ENCODE results near the gene SLC45A3.
A peak's percentile ranks its signal among the peaks of the same experiment; 100 is the strongest.
"Not testable (repeated sequence)": the region's sequence is repeated elsewhere in the genome, so short reads cannot be mapped to it uniquely, and the experiment has no call there.

Gene SLC45A3, protein sequence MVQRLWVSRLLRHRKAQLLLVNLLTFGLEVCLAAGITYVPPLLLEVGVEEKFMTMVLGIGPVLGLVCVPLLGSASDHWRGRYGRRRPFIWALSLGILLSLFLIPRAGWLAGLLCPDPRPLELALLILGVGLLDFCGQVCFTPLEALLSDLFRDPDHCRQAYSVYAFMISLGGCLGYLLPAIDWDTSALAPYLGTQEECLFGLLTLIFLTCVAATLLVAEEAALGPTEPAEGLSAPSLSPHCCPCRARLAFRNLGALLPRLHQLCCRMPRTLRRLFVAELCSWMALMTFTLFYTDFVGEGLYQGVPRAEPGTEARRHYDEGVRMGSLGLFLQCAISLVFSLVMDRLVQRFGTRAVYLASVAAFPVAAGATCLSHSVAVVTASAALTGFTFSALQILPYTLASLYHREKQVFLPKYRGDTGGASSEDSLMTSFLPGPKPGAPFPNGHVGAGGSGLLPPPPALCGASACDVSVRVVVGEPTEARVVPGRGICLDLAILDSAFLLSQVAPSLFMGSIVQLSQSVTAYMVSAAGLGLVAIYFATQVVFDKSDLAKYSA

DNA sequence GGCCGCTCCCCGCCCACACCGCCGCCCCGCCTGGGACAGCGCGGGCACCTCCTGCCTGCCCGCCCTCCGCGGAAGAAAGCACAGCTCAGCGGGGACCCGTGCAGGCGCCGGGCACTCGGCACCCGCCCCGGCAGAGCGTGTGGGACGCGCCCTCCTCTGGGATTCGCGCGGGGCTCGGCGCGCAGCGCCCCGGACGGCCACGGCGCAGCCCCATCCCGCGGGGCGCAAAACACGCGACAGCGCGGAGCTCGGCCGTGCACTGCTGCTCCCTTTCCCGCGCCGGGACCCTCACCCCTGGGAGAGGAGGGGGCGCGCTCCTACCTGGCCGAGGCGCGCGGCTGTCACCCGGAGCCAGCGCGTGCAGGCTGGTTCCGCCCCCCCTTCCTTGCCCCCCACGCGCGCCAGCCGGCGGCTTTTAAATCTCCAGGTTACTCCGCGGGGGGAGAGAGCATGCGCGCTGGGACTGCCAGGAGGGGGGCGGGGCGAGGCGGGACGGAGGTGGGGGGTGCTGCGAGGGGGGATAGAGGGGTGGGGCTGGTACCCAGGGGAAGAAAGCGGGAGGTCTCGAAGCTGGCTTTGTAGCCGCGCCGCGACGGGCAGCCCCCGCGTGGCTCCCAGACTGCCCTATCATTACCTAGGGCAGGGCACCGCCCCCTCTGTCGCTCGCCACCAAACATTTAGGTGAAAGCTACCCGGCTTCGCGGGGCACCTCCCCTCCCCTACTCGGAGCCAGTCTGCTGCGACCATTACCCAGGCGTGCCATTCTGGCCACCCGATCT is at the start of gene SLC45A3:
Gene SLC45A3, minus strand, starts transcription at position 437 of the 779 bp plus-strand sequence. CDS start 15,853 bp downstream, outside the sequence.
- peak in 1 of 3 experiments; percentile 38 for DNase-seq (ENCODE audit: low read depth in 3 of 3)

GRCh38 chr1:205726619-205727125 is 46.4 kb upstream of the SLC45A3 start:
- DNase-seq (ENCODE audit: low read depth in 3 of 3): no peak

GRCh38 chr1:205725514-205725913 is 45.2 kb upstream of the SLC45A3 start:
- no peak for DNase-seq (ENCODE audit: low read depth in 3 of 3)

GRCh38 chr1:205720740-205721139 is 40.4 kb upstream of the SLC45A3 start:
- not testable (repeated sequence) for DNase-seq (ENCODE audit: low read depth in 3 of 3)

GRCh38 chr1:205719762-205720161 is 39.5 kb upstream of the SLC45A3 start:
- no peak for DNase-seq (ENCODE audit: low read depth in 3 of 3)

- no peak for DNase-seq (ENCODE audit: low read depth in 3 of 3)
Measured at GRCh38 chr1:205719015-205719414, 38.7 kb upstream of the SLC45A3 start.

GRCh38 chr1:205716371-205717132 is 36.2 kb upstream of the SLC45A3 start:
- no peak for DNase-seq (ENCODE audit: low read depth in 3 of 3)

DNA sequence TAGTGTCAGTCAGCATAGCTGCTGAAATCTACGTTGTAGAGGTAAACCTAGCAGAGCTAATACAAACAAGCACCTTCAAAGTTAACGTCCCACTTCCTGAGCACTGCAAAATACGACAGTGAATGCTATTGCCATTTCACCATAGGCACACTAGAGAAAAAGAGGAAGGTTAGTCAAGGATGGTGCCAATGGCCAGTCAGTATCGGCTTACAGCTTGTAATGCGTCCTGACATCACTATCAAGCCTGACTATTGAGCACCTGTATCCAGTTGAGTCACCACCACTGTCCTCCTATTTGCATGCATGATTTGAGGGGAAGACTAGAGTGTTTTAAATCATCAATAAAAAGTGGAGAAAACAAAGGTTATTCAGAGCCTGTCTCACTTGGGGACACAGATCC is 35.3 kb upstream of the SLC45A3 start:
- no peak for DNase-seq (ENCODE audit: low read depth in 3 of 3)

DNA sequence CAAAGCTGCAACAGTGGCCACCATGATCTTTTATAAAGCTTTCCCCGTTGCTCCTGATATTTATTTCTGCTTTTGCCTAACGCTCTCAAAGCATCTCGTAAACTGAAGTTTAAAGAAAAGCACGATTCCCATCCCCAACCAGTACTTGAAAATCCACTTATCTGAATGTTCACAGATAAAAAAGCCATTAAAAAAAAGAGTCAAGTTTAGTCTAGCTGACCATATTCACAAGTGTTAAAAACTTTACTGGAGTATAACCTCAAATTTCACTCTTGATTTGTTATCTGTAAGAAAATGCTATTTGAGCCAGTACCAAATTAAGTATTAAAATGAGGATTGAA is 34.6 kb upstream of the SLC45A3 start:
- DNase-seq (ENCODE audit: low read depth in 3 of 3): no peak

DNA sequence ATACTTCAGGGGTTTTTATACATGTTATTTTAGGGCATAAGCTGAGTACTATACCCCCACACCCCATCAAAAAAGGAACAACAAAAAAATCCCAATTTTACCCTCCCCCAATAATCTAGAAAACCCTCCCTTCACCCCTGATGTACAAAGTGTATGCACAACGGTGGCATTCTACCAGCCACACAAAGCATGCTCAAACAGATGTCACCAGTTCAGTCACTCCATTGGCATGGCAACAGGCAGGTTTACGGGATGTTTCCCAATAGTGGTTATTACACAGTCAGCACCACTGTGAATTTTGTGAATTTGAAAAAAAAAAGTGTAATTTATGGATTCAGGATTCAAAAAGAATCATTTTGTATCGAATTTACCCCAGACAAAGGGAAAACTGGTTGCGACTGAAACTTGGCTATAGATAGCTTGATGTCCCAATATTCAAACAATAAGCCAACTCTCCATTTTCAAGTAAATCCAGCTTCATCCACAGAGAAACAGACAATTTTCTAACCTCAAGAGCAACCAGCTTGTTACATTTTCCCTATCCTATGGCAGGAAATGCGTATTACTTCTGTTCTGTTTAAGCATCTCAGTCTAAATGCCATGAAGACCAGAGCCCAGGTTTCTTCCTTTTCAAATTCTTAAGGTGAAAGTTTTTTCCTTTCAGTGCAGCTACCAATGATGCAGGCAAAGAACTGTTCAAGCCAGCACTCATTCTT is 34.0 kb upstream of the SLC45A3 start:
- no peak for DNase-seq (ENCODE audit: low read depth in 3 of 3)

GRCh38 chr1:205711105-205712048 is 31.1 kb upstream of the SLC45A3 start:
- DNase-seq (ENCODE audit: low read depth in 3 of 3): peak; percentile 25 to 73 (median 45)

DNA sequence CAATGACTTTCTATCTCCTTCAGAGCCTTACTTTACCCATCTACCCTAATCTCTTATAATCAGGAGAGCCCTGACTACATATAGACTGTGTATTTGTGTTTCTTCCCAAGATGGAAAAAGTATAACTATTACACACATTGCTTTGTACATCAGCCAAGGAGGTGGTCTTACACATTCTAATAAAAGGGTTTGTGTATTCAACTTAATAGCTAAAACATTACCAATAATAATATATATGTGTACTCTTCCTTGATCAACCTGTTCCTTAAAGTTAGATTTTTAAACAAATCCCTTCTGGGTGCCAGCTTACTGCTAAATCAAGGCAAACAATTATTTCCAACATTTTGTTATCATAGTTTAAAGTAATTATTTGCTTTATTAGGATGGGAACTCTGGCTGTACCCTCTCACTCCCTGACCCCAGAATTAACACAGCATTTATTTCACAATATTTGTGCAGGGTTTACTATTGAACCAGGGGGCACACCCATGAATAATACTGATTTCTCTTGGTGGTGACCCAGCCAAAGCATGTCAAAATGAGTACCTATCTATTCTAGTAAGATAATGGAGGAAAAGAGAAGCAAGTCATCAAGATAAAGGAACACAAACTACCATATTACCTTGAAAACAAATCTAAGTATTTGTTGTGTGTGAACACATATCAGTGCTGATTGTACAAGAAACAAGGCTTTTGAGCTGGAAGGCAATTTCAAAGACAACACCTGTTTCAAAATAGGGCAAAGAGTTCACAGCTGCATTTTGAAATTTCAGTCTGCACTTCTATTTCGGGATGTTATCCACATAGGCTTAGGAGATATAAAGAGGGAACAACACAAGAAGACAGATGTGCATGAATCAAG is 30.1 kb upstream of the SLC45A3 start:
- no peak for DNase-seq (ENCODE audit: low read depth in 3 of 3)

- DNase-seq (ENCODE audit: low read depth in 3 of 3): no peak
Measured at GRCh38 chr1:205709640-205710039, 29.3 kb upstream of the SLC45A3 start.

DNA sequence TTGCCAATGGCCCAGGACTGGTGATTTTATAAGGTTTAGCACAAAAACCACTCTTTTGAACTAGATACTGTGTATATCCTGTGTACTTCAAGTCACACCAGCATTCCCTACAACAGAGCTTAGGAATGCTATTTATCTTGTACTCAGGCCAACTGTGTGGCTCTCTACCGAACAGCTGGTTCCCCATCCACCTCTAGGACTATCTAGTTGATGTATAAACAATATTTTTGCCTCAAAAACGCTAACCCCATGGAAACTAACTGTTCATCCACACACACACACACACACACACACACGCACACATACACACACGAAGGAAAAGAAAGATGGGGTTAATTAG is 28.7 kb upstream of the SLC45A3 start:
- DNase-seq (ENCODE audit: low read depth in 3 of 3): no peak

- DNase-seq (ENCODE audit: low read depth in 3 of 3): no peak
Measured at GRCh38 chr1:205706601-205707502, 26.5 kb upstream of the SLC45A3 start.

- DNase-seq (ENCODE audit: low read depth in 3 of 3): no peak
Measured at GRCh38 chr1:205704903-205705302, 24.6 kb upstream of the SLC45A3 start.

DNA sequence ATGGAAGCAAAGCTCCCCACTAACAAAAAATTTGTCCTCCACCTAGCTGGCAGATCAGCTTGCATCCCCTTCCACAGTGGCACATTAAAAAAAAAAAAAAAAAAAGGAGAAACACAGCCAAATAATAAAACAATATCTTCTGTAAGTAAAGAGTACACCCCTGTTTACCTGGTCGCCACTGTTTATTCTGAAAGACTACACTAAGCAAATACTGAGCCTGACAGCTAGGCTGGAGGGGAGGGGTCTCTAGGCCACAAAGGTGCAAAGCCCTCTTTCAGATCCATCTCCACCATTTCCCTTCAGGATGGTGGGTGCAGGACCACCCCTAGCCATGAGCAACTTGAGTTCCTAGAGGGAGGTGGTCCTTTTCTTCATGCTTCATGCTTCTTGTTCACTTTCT is 22.8 kb upstream of the SLC45A3 start:
- no peak for DNase-seq (ENCODE audit: low read depth in 3 of 3)

DNA sequence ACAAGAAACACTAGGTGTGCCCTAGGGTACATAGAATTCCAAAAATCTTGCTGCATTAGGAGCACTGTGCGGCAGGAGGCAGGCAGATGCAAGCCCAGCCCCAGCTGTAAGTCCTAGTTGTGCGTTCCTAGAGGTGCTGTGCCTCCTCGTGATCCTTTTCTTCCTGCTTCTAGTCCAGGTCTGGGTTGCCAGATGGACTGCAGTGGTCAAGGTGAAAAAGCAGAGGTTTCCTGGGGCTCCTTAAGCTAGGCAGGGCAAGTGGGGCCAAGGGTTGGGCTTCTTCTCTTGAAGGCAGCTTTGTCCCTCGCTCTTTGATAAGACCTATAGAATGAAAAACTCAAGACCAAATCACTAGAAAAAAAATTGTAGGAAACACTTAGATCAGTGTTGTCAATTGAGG is 21.6 kb upstream of the SLC45A3 start:
- no peak for DNase-seq (ENCODE audit: low read depth in 3 of 3)

Data from stimulated activated CD4-positive, alpha-beta T cell treated with anti-CD3 and anti-CD28 coated beads, TNF-alpha, amount 100 ng/mL, for 24 hours (primary cell).